Neural progenitor cell (in vitro differentiated cells): ENCODE results near the gene RASAL3.

Experiments used
- EZH2phosphoT487 ChIP-seq: fragments of 200-600 bp; sonication (generic); IDR thresholded peaks from 2 replicates; pipeline ENCODE4 v1.6.1; 2017; ENCODE audit warnings: antibody characterized with exemption
- TF ChIP-seq, protein P1 (sequence below): fragments of 200-600 bp; sonication (generic); IDR thresholded peaks from 2 replicates; pipeline ENCODE4 v1.5.1; 2017; ENCODE audit warnings: antibody characterized with exemption, mild to moderate bottlenecking

DNA sequence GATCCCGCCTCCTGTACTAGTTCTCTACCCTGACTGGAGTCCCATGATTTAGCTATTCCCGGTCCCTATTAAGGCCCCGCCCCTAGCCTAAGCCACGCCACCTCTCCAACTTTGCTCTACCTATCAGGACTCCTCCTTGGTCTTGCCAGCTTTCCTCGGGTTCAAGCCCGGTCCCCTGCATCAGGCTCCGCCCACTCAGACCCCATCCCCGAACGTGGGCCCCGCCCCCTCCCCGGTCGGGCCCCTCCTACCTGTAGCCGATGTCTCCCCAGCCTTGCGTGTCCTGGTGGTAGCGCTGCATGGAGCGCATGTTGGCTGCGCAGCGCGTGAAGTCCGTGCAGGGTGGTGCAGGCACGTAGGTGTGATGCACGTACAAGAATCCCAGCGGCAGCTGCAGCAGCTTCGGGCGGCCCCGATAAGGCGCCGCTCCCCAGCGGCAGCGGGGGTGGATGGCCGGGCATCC, 7.3 kb upstream of the RASAL3 start:
- TF ChIP-seq, protein P1, sequence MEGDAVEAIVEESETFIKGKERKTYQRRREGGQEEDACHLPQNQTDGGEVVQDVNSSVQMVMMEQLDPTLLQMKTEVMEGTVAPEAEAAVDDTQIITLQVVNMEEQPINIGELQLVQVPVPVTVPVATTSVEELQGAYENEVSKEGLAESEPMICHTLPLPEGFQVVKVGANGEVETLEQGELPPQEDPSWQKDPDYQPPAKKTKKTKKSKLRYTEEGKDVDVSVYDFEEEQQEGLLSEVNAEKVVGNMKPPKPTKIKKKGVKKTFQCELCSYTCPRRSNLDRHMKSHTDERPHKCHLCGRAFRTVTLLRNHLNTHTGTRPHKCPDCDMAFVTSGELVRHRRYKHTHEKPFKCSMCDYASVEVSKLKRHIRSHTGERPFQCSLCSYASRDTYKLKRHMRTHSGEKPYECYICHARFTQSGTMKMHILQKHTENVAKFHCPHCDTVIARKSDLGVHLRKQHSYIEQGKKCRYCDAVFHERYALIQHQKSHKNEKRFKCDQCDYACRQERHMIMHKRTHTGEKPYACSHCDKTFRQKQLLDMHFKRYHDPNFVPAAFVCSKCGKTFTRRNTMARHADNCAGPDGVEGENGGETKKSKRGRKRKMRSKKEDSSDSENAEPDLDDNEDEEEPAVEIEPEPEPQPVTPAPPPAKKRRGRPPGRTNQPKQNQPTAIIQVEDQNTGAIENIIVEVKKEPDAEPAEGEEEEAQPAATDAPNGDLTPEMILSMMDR, result no peak
- TF ChIP-seq EZH2phosphoT487, result no peak
